H9 (cell line): Measurements from ENCODE around the gene NPAS3. TPM values are rescaled to one million over a fixed set of nuclear protein-coding genes. Genes with fewer than 3 reads are reported as not detected.

Experiments
- DNase-seq: peaks from one replicate; pipeline ENCODE4 v3.0.0-alpha.2; 2017
- H2AFZ ChIP-seq: one replicate; pipeline ENCODE4 v1.6.1; 2013; ENCODE audit warnings: mild to moderate bottlenecking, low read length, control low read depth, moderate library complexity
- H2AK5ac ChIP-seq: 2 replicates; pipeline ENCODE4 v1.6.1; 2013; ENCODE audit warnings: low read length, control low read depth, mixed read lengths; ENCODE audit not compliant: insufficient read length
- H2BK120ac ChIP-seq: one replicate; pipeline ENCODE4 v1.6.1; 2013; ENCODE audit warnings: low read depth, mild to moderate bottlenecking, low read length, control low read depth, inconsistent platforms; ENCODE audit not compliant: poor library complexity, severe bottlenecking
- H2BK12ac ChIP-seq: 2 replicates; pipeline ENCODE4 v1.6.1; 2013; ENCODE audit warnings: low read length, control low read depth, mixed read lengths, low read depth; ENCODE audit not compliant: insufficient read length
- H2BK15ac ChIP-seq: 2 replicates; pipeline ENCODE4 v1.6.1; 2013; ENCODE audit warnings: low read depth, low read length, control low read depth
- H2BK20ac ChIP-seq: one replicate; pipeline ENCODE4 v1.6.1; 2013; ENCODE audit warnings: low read depth, mild to moderate bottlenecking, low read length, control low read depth, inconsistent platforms; ENCODE audit not compliant: poor library complexity, severe bottlenecking
- H2BK5ac ChIP-seq: 2 replicates; pipeline ENCODE4 v1.6.1; 2013; ENCODE audit warnings: low read length, control low read depth, mixed read lengths; ENCODE audit not compliant: insufficient read length
- H3K14ac ChIP-seq: 2 replicates; pipeline ENCODE4 v1.6.1; 2013; ENCODE audit warnings: low read length, control low read depth; ENCODE audit not compliant: insufficient read depth
- H3K18ac ChIP-seq: 2 replicates; pipeline ENCODE4 v1.6.1; 2013; ENCODE audit warnings: low read depth, mild to moderate bottlenecking, mixed read lengths, low read length, control low read depth; ENCODE audit not compliant: insufficient read length
- H3K23ac ChIP-seq: 2 replicates; pipeline ENCODE4 v1.6.1; 2013; ENCODE audit warnings: low read length, control low read depth, mixed read lengths, low read depth; ENCODE audit not compliant: insufficient read length
- H3K23me2 ChIP-seq: 2 replicates; pipeline ENCODE4 v1.6.1; 2013; ENCODE audit warnings: low read depth, mild to moderate bottlenecking, mixed read lengths, low read length, control low read depth; ENCODE audit not compliant: insufficient read length, poor library complexity, severe bottlenecking
- H3K27ac ChIP-seq: 2 replicates; pipeline ENCODE4 v1.5.1; 2013; ENCODE audit warnings: low read length, control low read depth, mixed read lengths, low read depth; ENCODE audit not compliant: insufficient read length
- H3K27me3 ChIP-seq: 2 replicates; pipeline ENCODE4 v1.6.1; 2013; ENCODE audit warnings: low read length, control low read depth, inconsistent platforms; ENCODE audit not compliant: insufficient read depth
- H3K4ac ChIP-seq: 2 replicates; pipeline ENCODE4 v1.6.1; 2013; ENCODE audit warnings: low read depth, mild to moderate bottlenecking, control low read depth, inconsistent platforms, low read length, moderate library complexity
- H3K4me1 ChIP-seq: 2 replicates; pipeline ENCODE4 v1.6.1; 2013; ENCODE audit warnings: low read length, control low read depth, inconsistent platforms; ENCODE audit not compliant: insufficient read depth
- H3K4me2 ChIP-seq: 2 replicates; pipeline ENCODE4 v1.6.1; 2013; ENCODE audit warnings: low read length, control low read depth, mixed read lengths; ENCODE audit not compliant: insufficient read length, insufficient read depth
- H3K56ac ChIP-seq: 2 replicates; pipeline ENCODE4 v1.6.1; 2013; ENCODE audit warnings: low read depth, mild to moderate bottlenecking, mixed read lengths, low read length, control low read depth; ENCODE audit not compliant: insufficient read length
- H3K79me1 ChIP-seq: 2 replicates; pipeline ENCODE4 v1.6.1; 2013; ENCODE audit warnings: low read depth, mild to moderate bottlenecking, moderate library complexity, low read length, control low read depth, inconsistent platforms; ENCODE audit not compliant: insufficient read depth, poor library complexity, severe bottlenecking
- H3K79me2 ChIP-seq: 2 replicates; pipeline ENCODE4 v1.6.1; 2013; ENCODE audit warnings: low read length, control low read depth, inconsistent platforms; ENCODE audit not compliant: insufficient read depth
- H3K9ac ChIP-seq: 2 replicates; pipeline ENCODE4 v1.6.1; 2013; ENCODE audit warnings: low read length, control low read depth, mixed read lengths; ENCODE audit not compliant: insufficient read length; ENCODE audit errors: extremely low read depth
- H3K9me3 ChIP-seq: one replicate; pipeline ENCODE4 v1.6.1; 2013; ENCODE audit warnings: low read depth, low read length, inconsistent platforms; ENCODE audit not compliant: control insufficient read depth
- H3T11ph ChIP-seq: one replicate; pipeline ENCODE4 v1.6.1; 2013; ENCODE audit warnings: mild to moderate bottlenecking, low read length, control low read depth, inconsistent platforms
- H4K20me1 ChIP-seq: one replicate; pipeline ENCODE4 v1.6.1; 2013; ENCODE audit not compliant: control insufficient read depth, insufficient read length, insufficient read depth
- H4K5ac ChIP-seq: 2 replicates; pipeline ENCODE4 v1.6.1; 2013; ENCODE audit warnings: low read depth, mild to moderate bottlenecking, mixed read lengths, low read length, control low read depth; ENCODE audit not compliant: insufficient read length
- H4K8ac ChIP-seq: replicated peaks from 2 replicates; pipeline ENCODE4 v1.6.1; 2013; ENCODE audit warnings: low read length, control low read depth, mixed read lengths, low read depth; ENCODE audit not compliant: insufficient read length
- H4K91ac ChIP-seq: 2 replicates; pipeline ENCODE4 v1.6.1; 2013; ENCODE audit warnings: low read depth, mild to moderate bottlenecking, moderate library complexity, mixed read lengths, low read length, control low read depth; ENCODE audit not compliant: insufficient read length
- H3K27ac Mint-ChIP-seq, 3 experiments: 2 replicates in 2 of 3; 3 replicates in 1 of 3; pipeline ENCODE4 v1.8.0; 2020 to 2021; ENCODE audit warnings: mixed read lengths in 3 of 3, mild to moderate bottlenecking in 1 of 3, moderate library complexity in 1 of 3
- H3K27me3 Mint-ChIP-seq: 2 replicates; pipeline ENCODE4 v1.8.0; 2021; ENCODE audit warnings: low read depth, mild to moderate bottlenecking, moderate library complexity, mixed read lengths
- H3K36me3 Mint-ChIP-seq, 3 experiments: 2 replicates in 2 of 3; 3 replicates in 1 of 3; pipeline ENCODE4 v1.8.0; 2020 to 2021; ENCODE audit warnings: low read depth in 3 of 3, mixed read lengths in 3 of 3; ENCODE audit not compliant: insufficient read depth in 1 of 3
- H3K4me1 Mint-ChIP-seq, 2 experiments: 2 replicates each; pipeline ENCODE4 v1.8.0; 2020; ENCODE audit warnings: mixed read lengths in 2 of 2
- H3K4me3 Mint-ChIP-seq, 2 experiments: 2 replicates in 1 of 2; 3 replicates in 1 of 2; pipeline ENCODE4 v1.8.0; 2020 to 2021; ENCODE audit warnings: mild to moderate bottlenecking in 2 of 2, mixed read lengths in 2 of 2, moderate library complexity in 1 of 2
- H3K9me3 Mint-ChIP-seq, 2 experiments: 2 replicates in 1 of 2; 3 replicates in 1 of 2; pipeline ENCODE4 v1.8.0; 2020; ENCODE audit warnings: mild to moderate bottlenecking in 2 of 2, mixed read lengths in 2 of 2, moderate library complexity in 1 of 2
- CTCF ChIP-seq: fragments of 200-600 bp; sonication (generic); conservative IDR thresholded peaks from 3 replicates; pipeline ENCODE4 v1.8.0; 2021; ENCODE audit warnings: antibody characterized with exemption, mild to moderate bottlenecking
- WGBS: extraction: QIAGEN DNeasy Blood & Tissue Kit; methylation state at CpG from one replicate; pipeline ENCODE4 v1.1.7; 2013; ENCODE audit warnings: missing lambda C conversion rate, low lambda C conversion rate, mixed read lengths; ENCODE audit not compliant: insufficient read length; ENCODE audit errors: extremely low coverage; 5-methylcytosine and 5-hydroxymethylcytosine counted together
- total RNA-seq: library from RNA; stranded (reverse); gene quantifications from 2 replicates; pipeline ENCODE4 v1.2.1, GENCODE V29; 2021

NPAS3 gene
- total RNA-seq, 1 experiment from 2014 or later = 0.17 TPM

- no peaks in the 10 kb centered on the region for H4K20me1 ChIP-seq
- H3K27me3 Mint-ChIP-seq = no peaks in the 10 kb centered on the region
- H2BK12ac ChIP-seq = no peak overlapping the region
- H3K4me1 Mint-ChIP-seq = peaks cover 4% of the 10 kb centered on the region in 2 experiments; a peak in 3 of 4 replicates
- H3K9me3 Mint-ChIP-seq = no peaks in the 10 kb centered on the region; a peak in 1 of 5 replicates
- no peak overlapping the region for H4K91ac ChIP-seq
- no CpG with 5 or more reads among the region's 7 CpGs for WGBS
- no peak overlapping the region for H2BK15ac ChIP-seq
- no peak overlapping the region for H3T11ph ChIP-seq
- no peak overlapping the region for H2BK20ac ChIP-seq
- H4K5ac ChIP-seq = no peak overlapping the region
- no peak overlapping the region for H2AK5ac ChIP-seq
- H2BK5ac ChIP-seq = no peak overlapping the region
- no peaks in the 10 kb centered on the region for H3K23me2 ChIP-seq
- H3K79me1 ChIP-seq = no peaks in the 10 kb centered on the region
- no peaks in the 10 kb centered on the region for H3K9me3 ChIP-seq
- no peaks in the 10 kb centered on the region for H3K36me3 Mint-ChIP-seq
- H3K14ac ChIP-seq = no peak overlapping the region
- H3K9ac ChIP-seq = no peak overlapping the region
- no peak overlapping the region for H3K27ac ChIP-seq
- no peaks in the 10 kb centered on the region for H3K79me2 ChIP-seq
- H3K4me1 ChIP-seq = no peaks in the 10 kb centered on the region
- no peak overlapping the region for H3K4me3 Mint-ChIP-seq
- DNase-seq = no peak
- H3K27ac Mint-ChIP-seq = no peak overlapping the region
- H3K18ac ChIP-seq = no peak overlapping the region
- no peak overlapping the region for H3K56ac ChIP-seq
- TF ChIP-seq CTCF = no peak
- no peak overlapping the region for H3K4me2 ChIP-seq
- no peak overlapping the region for H2BK120ac ChIP-seq
- H3K27me3 ChIP-seq = no peaks in the 10 kb centered on the region
- H3K4ac ChIP-seq = no peak overlapping the region
- H3K23ac ChIP-seq = no peak overlapping the region
- no peak overlapping the region for H2AFZ ChIP-seq
- no peak overlapping the region for H4K8ac ChIP-seq
These were observed 873.5 kb downstream of the NPAS3 start for GRCh38 chr14:33812181-33812580.
